Measurements from ENCODE around the gene PRR20G.

The PRR20G gene

DNA sequence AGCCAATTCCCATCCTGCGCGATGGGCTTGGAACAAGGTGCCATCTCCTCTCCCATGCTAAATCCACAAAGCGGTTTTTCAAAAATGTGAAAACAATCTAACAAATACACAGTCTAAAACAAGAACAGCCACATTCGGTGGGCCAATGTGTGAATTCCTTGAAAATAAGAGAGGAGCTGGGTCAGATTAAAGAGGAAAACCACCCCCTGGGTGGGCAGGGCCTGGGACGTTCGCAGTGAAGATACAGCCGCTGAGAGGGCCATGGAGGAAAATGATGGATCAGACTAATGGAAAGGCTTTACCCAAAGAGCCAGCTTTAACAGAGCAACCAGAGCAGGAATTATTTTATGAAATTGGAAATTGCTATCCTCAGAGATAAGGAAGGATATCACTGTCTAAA lies 27.4 kb downstream of the PRR20G start:
- no peaks in the 10 kb centered on the region for H3F3A ChIP-seq (ENCODE audit: insufficient read depth, low read length)
- no peak overlapping the region for H2AFZ ChIP-seq (ENCODE audit: low read length)
- H3K79me2 ChIP-seq (ENCODE audit: insufficient read depth, low read length): no peaks in the 10 kb centered on the region
- H3K4me1 ChIP-seq (ENCODE audit: insufficient read depth, low read length, severe bottlenecking): no peaks in the 10 kb centered on the region
- TF ChIP-seq, protein P1, sequence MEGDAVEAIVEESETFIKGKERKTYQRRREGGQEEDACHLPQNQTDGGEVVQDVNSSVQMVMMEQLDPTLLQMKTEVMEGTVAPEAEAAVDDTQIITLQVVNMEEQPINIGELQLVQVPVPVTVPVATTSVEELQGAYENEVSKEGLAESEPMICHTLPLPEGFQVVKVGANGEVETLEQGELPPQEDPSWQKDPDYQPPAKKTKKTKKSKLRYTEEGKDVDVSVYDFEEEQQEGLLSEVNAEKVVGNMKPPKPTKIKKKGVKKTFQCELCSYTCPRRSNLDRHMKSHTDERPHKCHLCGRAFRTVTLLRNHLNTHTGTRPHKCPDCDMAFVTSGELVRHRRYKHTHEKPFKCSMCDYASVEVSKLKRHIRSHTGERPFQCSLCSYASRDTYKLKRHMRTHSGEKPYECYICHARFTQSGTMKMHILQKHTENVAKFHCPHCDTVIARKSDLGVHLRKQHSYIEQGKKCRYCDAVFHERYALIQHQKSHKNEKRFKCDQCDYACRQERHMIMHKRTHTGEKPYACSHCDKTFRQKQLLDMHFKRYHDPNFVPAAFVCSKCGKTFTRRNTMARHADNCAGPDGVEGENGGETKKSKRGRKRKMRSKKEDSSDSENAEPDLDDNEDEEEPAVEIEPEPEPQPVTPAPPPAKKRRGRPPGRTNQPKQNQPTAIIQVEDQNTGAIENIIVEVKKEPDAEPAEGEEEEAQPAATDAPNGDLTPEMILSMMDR (IDR thresholded peaks at IDR 0.05; ENCODE audit: low read length): no peak
- TF ChIP-seq EZH2 (IDR thresholded peaks at IDR 0.05; ENCODE audit: borderline replicate concordance, low read length): no peak
- no peak overlapping the region for H3K9ac ChIP-seq (ENCODE audit: low read length)
- no peak overlapping the region for H3K4me3 ChIP-seq (ENCODE audit: low read depth, low read length, poor library complexity, severe bottlenecking)
- H3K27me3 ChIP-seq (ENCODE audit: insufficient read depth, low read length): no peaks in the 10 kb centered on the region
- no peaks in the 10 kb centered on the region for H3K36me3 ChIP-seq (ENCODE audit: insufficient read depth, low read length)
- H3K4me2 ChIP-seq (ENCODE audit: low read length): no peak overlapping the region
- no peaks in the 10 kb centered on the region for H3K9me2 ChIP-seq (ENCODE audit: low read depth, low read length)
- H3K27ac ChIP-seq (ENCODE audit: low read depth, low read length, poor library complexity, severe bottlenecking): no peak overlapping the region
- no peaks in the 10 kb centered on the region for H3K9me3 ChIP-seq (ENCODE audit: low read length)
- no peaks in the 10 kb centered on the region for H4K20me1 ChIP-seq (ENCODE audit: insufficient read depth, low read length)

DNA sequence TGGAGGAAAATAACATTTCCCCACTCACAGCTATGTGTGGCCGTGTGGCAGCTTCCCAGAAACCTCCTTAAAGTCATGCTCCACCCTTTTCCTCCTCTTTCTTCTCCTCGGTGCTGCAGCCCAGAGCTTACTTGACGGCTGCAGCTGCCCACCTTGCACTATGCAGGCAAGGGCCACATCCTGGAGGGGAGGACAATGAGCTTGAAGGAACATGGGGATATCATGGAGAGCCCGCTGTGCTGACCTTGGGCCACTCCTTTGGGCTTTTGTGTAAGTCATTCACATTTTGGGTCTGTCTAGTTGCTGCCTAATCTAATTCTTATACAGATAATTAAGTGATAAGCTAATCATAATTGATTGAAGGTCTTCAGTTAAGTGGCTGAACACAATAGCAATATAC lies 28.0 kb downstream of the PRR20G start:
- no peak for TF ChIP-seq EZH2 (IDR thresholded peaks at IDR 0.05; ENCODE audit: borderline replicate concordance, low read length)
- TF ChIP-seq, protein P1 (IDR thresholded peaks at IDR 0.05; ENCODE audit: low read length): no peak
- Histone ChIP-seq H3K9me2 (ENCODE audit: low read depth, low read length) (no peaks in the 10 kb centered on the region), H3K36me3 (ENCODE audit: insufficient read depth, low read length) (no peaks in the 10 kb centered on the region), H2AFZ (ENCODE audit: low read length) (no peak overlapping the region), H3K79me2 (ENCODE audit: insufficient read depth, low read length) (no peaks in the 10 kb centered on the region), H4K20me1 (ENCODE audit: insufficient read depth, low read length) (no peaks in the 10 kb centered on the region), H3K9ac (ENCODE audit: low read length) (no peak overlapping the region), H3K4me3 (ENCODE audit: low read depth, low read length, poor library complexity, severe bottlenecking) (no peak overlapping the region), H3K27me3 (ENCODE audit: insufficient read depth, low read length) (no peaks in the 10 kb centered on the region), H3K9me3 (ENCODE audit: low read length) (no peaks in the 10 kb centered on the region), H3K4me1 (ENCODE audit: insufficient read depth, low read length, severe bottlenecking) (no peaks in the 10 kb centered on the region), H3F3A (ENCODE audit: insufficient read depth, low read length) (no peaks in the 10 kb centered on the region), H3K4me2 (ENCODE audit: low read length) (no peak overlapping the region), H3K27ac (ENCODE audit: low read depth, low read length, poor library complexity, severe bottlenecking) (no peak overlapping the region)

DNA sequence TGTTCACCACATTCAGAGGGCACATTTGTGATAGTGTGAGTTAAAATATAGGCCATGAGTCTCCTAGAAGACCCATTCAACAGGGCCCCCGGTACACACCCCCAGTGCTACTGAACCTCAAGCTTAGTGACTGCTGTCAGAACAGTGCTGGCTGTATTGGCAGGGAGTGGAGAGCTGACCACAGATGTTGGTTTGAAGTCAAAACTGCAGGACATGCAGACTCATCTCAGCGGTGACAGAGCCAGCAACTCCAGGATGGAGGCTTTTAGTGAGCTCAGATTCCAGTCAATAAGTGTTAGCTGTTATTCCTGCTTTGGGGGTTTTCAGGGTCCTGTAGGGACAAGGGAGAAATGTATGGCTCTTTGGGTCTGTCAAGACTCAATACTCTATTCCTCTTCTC lies 29.1 kb downstream of the PRR20G start:
- Histone ChIP-seq H3K27me3 (ENCODE audit: insufficient read depth, low read length) (no peaks in the 10 kb centered on the region), H3K4me1 (ENCODE audit: insufficient read depth, low read length, severe bottlenecking) (no peaks in the 10 kb centered on the region), H3K4me3 (ENCODE audit: low read depth, low read length, poor library complexity, severe bottlenecking) (no peak overlapping the region), H3F3A (ENCODE audit: insufficient read depth, low read length) (no peaks in the 10 kb centered on the region), H3K9ac (ENCODE audit: low read length) (no peak overlapping the region), H3K9me2 (ENCODE audit: low read depth, low read length) (no peaks in the 10 kb centered on the region), H3K9me3 (ENCODE audit: low read length) (no peaks in the 10 kb centered on the region), H2AFZ (ENCODE audit: low read length) (no peak overlapping the region), H3K36me3 (ENCODE audit: insufficient read depth, low read length) (no peaks in the 10 kb centered on the region), H3K79me2 (ENCODE audit: insufficient read depth, low read length) (no peaks in the 10 kb centered on the region), H3K27ac (ENCODE audit: low read depth, low read length, poor library complexity, severe bottlenecking) (no peak overlapping the region), H3K4me2 (ENCODE audit: low read length) (no peak overlapping the region), H4K20me1 (ENCODE audit: insufficient read depth, low read length) (no peaks in the 10 kb centered on the region)
- TF ChIP-seq, protein P1 (IDR thresholded peaks at IDR 0.05; ENCODE audit: low read length): no peak
- TF ChIP-seq EZH2 (IDR thresholded peaks at IDR 0.05; ENCODE audit: borderline replicate concordance, low read length): no peak

Data from OCI-LY1 (cell line).